ENCODE data around the gene UBALD2.

DNA sequence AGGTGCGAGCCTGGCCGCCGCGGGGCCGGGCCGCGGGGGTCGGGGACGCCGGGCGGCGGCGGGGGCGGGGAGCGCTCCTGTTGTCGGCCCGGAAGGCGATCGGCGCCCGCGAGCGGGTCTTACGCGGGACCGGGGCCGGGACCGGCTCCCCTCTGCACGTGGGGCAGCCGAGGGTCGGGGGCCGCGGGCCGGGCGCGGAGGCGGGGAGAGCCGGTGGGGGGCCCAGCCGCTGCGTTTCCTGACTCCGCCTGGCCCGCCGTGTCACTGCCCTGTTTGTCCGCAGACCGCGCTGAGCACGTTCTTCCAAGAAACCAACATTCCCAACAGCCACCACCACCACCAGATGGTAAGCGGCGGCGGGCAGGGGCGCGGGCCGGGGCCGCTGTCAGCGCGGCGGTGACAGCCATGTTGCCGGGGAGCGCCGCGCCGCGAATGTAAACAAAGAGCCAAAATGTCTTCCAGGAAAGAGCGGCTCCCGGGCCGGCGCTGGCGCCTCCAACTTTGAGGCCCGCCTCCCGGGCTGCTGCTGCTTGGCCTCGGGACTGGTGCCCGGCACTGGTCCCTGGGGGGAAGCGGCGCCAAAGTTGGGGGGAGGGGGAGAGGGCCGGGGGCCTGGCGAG lies 586 bp downstream of the UBALD2 start:
- peak; percentile 29 for TF ChIP-seq POLR2AphosphoS5 (IDR thresholded peaks at IDR 0.05)
- TF ChIP-seq, protein P1, sequence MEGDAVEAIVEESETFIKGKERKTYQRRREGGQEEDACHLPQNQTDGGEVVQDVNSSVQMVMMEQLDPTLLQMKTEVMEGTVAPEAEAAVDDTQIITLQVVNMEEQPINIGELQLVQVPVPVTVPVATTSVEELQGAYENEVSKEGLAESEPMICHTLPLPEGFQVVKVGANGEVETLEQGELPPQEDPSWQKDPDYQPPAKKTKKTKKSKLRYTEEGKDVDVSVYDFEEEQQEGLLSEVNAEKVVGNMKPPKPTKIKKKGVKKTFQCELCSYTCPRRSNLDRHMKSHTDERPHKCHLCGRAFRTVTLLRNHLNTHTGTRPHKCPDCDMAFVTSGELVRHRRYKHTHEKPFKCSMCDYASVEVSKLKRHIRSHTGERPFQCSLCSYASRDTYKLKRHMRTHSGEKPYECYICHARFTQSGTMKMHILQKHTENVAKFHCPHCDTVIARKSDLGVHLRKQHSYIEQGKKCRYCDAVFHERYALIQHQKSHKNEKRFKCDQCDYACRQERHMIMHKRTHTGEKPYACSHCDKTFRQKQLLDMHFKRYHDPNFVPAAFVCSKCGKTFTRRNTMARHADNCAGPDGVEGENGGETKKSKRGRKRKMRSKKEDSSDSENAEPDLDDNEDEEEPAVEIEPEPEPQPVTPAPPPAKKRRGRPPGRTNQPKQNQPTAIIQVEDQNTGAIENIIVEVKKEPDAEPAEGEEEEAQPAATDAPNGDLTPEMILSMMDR (IDR thresholded peaks at IDR 0.05), result peak in 1 of 4 experiments; percentile 7
- peak in 1 of 2 donors; percentile 13 for TF ChIP-seq POLR2A (IDR thresholded peaks at IDR 0.05)
